ENCODE results near the gene MS4A7.
"Not testable (repeated sequence)": the region's sequence is repeated elsewhere in the genome, so short reads cannot be mapped to it uniquely, and the experiment has no call there.

The MS4A7 gene

DNA sequence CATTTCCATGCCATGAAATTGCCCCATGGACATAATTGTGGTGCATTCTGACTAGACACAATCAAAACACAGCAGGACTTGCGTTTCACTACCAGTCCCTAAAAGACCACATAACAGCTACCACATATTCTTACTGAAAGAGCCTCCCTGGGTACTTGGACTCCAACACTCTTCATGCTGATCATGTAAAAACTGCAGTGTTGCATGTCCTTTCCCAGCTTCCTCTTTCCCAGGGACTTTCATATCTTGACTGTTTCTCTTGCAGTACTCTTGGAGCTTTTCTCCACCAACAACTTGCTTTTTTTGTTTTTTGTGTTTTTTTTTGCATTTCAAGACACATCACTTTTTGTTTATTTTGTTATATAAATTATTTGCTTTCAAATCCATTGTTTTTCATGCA lies 28.3 kb upstream of the MS4A7 start:
- H3K9ac ChIP-seq (ENCODE audit: low read depth, low read length): no peak overlapping the region
- no peak overlapping the region for H3K27ac ChIP-seq (ENCODE audit: low read depth, low read length)
- no peaks in the 10 kb centered on the region for H3K36me3 ChIP-seq (ENCODE audit: insufficient read depth, low read length)
- H3K9me3 ChIP-seq (ENCODE audit: insufficient read depth, low read depth, low read length): peaks cover 13% of the 10 kb centered on the region
- H3K4me1 ChIP-seq (ENCODE audit: insufficient read depth, low read length): no peaks in the 10 kb centered on the region
- no peaks in the 10 kb centered on the region for H3K27me3 ChIP-seq (ENCODE audit: insufficient read depth, low read length)
- no peak overlapping the region for H3K4me3 ChIP-seq (ENCODE audit: low read length)
- 93% methylated on average over 1 of the region's 1 CpG for WGBS

GRCh38 chr11:60357771-60358170 lies 20.6 kb upstream of the MS4A7 start:
- Histone ChIP-seq H3K4me3 (ENCODE audit: low read length) (no peak overlapping the region), H3K9ac (ENCODE audit: low read depth, low read length) (no peak overlapping the region), H3K9me3 (ENCODE audit: insufficient read depth, low read depth, low read length) (peaks cover 44% of the 10 kb centered on the region), H3K27me3 (ENCODE audit: insufficient read depth, low read length) (no peaks in the 10 kb centered on the region), H3K4me1 (ENCODE audit: insufficient read depth, low read length) (no peaks in the 10 kb centered on the region), H3K36me3 (ENCODE audit: insufficient read depth, low read length) (no peaks in the 10 kb centered on the region), H3K27ac (ENCODE audit: low read depth, low read length) (no peak overlapping the region)
- 92% methylated on average over 2 of the region's 2 CpGs for WGBS

DNA sequence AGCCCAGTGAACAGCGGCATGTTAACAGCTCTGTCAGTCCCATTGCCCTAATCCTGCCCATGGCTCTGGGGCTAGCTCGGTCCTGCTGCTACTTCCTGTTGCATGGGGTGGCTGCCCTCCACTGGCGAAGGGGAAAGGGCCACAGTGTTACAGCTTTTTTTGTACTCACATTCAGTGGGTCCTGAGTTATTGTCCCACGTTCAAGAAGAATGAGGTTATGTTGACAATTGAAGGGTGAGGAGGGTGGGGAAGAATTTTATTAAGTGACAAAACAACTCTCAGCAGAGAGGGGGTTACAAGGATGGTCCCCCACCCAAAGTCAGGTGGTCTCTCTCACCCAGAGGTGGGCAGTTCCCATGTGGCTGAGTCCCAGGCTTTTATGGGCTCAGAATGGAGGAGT lies 17.7 kb upstream of the MS4A7 start:
- Histone ChIP-seq H3K9ac (ENCODE audit: low read depth, low read length) (no peak overlapping the region), H3K27me3 (ENCODE audit: insufficient read depth, low read length) (no peaks in the 10 kb centered on the region), H3K9me3 (ENCODE audit: insufficient read depth, low read depth, low read length) (peaks cover 32% of the 10 kb centered on the region), H3K4me1 (ENCODE audit: insufficient read depth, low read length) (peaks cover 10% of the 10 kb centered on the region), H3K36me3 (ENCODE audit: insufficient read depth, low read length) (no peaks in the 10 kb centered on the region), H3K27ac (ENCODE audit: low read depth, low read length) (no peak overlapping the region), H3K4me3 (ENCODE audit: low read length) (peak overlapping the region; percentile 16; the same call in 1 of the 2 replicates)
- 93% methylated on average over 4 of the region's 4 CpGs for WGBS

- Histone ChIP-seq H3K9ac (ENCODE audit: low read depth, low read length) (no peak overlapping the region), H3K36me3 (ENCODE audit: insufficient read depth, low read length) (no peaks in the 10 kb centered on the region), H3K4me3 (ENCODE audit: low read length) (no peak overlapping the region), H3K9me3 (ENCODE audit: insufficient read depth, low read depth, low read length) (peaks cover 28% of the 10 kb centered on the region), H3K27me3 (ENCODE audit: insufficient read depth, low read length) (no peaks in the 10 kb centered on the region), H3K27ac (ENCODE audit: low read depth, low read length) (no peak overlapping the region), H3K4me1 (ENCODE audit: insufficient read depth, low read length) (peaks cover 13% of the 10 kb centered on the region)
- 94% methylated on average over 1 of the region's 1 CpG for WGBS
Measured at GRCh38 chr11:60362241-60362640, 16.1 kb upstream of the MS4A7 start.

- Histone ChIP-seq H3K27me3 (ENCODE audit: insufficient read depth, low read length) (no peaks in the 10 kb centered on the region), H3K4me3 (ENCODE audit: low read length) (peak overlapping the region; percentile 18; the same call in 1 of the 2 replicates), H3K9ac (ENCODE audit: low read depth, low read length) (0 out of 2 replicates have a peak overlapping the region, but pooled peaks have one; percentile 29), H3K9me3 (ENCODE audit: insufficient read depth, low read depth, low read length) (peaks cover 25% of the 10 kb centered on the region), H3K4me1 (ENCODE audit: insufficient read depth, low read length) (peaks cover 16% of the 10 kb centered on the region), H3K36me3 (ENCODE audit: insufficient read depth, low read length) (no peaks in the 10 kb centered on the region), H3K27ac (ENCODE audit: low read depth, low read length) (peak overlapping the region; percentile 67; the same call in 1 of the 2 replicates)
- 31% methylated on average over 7 of the region's 7 CpGs for WGBS
Measured at GRCh38 chr11:60363542-60364470, 14.5 kb upstream of the MS4A7 start.

DNA sequence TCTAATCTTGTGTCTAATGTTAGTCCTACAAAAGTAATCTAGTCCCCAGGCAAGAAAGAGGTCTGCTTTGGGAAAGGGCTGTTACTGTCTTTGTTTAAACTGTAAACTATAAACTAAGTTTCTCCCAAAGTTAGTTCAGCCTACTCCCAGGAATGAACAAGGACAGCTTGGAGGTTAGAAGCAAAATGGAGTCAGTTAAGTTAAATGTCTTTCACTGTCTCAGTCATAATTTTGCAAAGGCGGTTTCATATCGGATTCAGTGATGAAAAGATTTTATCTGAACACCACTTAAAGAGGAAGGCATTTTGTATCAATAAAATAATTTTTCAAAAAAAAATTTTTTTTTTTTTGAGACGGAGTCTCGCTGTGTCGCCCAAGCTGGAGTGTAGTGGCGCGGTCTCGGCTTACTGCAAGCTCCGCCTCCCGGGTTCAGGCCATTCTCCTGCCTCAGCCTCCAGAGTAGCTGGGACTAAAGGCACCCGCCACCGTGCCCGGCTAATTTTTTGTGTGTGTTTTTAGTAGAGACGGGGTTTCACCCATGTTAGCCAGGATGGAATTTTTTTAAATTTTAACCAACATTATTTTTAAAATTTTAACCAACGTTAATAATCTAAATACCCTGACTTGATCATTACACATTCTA lies 11.9 kb upstream of the MS4A7 start:
- 96% methylated on average over 9 of the region's 15 CpGs for WGBS
- not testable (repeated sequence) for H3K9me3 ChIP-seq (ENCODE audit: insufficient read depth, low read depth, low read length); H3K36me3 ChIP-seq (ENCODE audit: insufficient read depth, low read length); H3K4me3 ChIP-seq (ENCODE audit: low read length); H3K9ac ChIP-seq (ENCODE audit: low read depth, low read length); H3K27ac ChIP-seq (ENCODE audit: low read depth, low read length); H3K27me3 ChIP-seq (ENCODE audit: insufficient read depth, low read length)
- H3K4me1 ChIP-seq (ENCODE audit: insufficient read depth, low read length): peaks cover 16% of the 10 kb centered on the region

DNA sequence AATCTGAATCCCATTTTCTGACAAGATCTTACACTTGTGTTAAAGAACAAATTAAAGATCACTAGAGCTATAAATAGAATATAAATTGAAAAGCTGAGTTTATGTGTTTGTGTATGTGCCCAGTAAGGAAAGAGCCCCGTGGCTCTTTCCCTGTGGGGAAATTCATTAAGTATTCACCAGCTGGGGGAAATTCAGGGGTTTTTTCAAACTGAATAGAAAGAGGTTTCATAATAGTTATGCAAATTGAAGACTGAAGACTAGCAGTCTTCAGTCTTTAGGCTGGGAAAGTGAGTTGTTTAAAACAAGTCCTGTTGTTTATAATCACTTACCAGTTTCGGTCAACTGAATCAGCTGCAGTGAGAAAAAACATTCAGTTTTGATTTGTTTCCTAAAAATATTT lies 11.3 kb upstream of the MS4A7 start:
- H3K27me3 ChIP-seq (ENCODE audit: insufficient read depth, low read length): no peaks in the 10 kb centered on the region
- H3K9ac ChIP-seq (ENCODE audit: low read depth, low read length): no peak overlapping the region
- H3K4me3 ChIP-seq (ENCODE audit: low read length): no peak overlapping the region
- H3K27ac ChIP-seq (ENCODE audit: low read depth, low read length): peak overlapping the region; percentile 60; the same call in 1 of the 2 replicates
- peaks cover 16% of the 10 kb centered on the region for H3K4me1 ChIP-seq (ENCODE audit: insufficient read depth, low read length)
- H3K36me3 ChIP-seq (ENCODE audit: insufficient read depth, low read length): no peaks in the 10 kb centered on the region
- WGBS: 66% methylated on average over 2 of the region's 2 CpGs
- H3K9me3 ChIP-seq (ENCODE audit: insufficient read depth, low read depth, low read length): no peaks in the 10 kb centered on the region

DNA sequence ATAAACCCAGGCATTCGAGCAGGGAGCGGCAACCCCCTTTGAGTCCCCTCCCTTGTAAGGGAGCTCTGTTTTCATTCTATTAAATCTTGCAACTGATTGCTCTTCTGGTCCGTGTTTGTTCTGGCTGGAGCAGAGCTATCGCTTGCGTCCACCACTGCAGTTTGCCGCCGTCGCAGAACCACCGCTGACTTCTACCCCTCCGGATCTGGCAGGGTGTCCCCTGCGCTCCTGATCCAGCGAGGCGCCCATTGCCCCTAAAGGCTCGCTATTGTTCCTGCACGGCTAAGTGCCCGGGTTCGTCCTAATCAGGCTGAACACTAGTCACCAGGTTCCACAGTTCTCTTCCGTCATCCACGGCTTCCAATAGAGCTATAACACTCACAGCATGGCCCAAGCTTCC lies 10.4 kb upstream of the MS4A7 start:
- 96% methylated on average over 19 of the region's 19 CpGs for WGBS
- Histone ChIP-seq H3K9ac (ENCODE audit: low read depth, low read length) (no peak overlapping the region), H3K9me3 (ENCODE audit: insufficient read depth, low read depth, low read length) (no peaks in the 10 kb centered on the region), H3K36me3 (ENCODE audit: insufficient read depth, low read length) (no peaks in the 10 kb centered on the region), H3K4me1 (ENCODE audit: insufficient read depth, low read length) (peaks cover 16% of the 10 kb centered on the region), H3K4me3 (ENCODE audit: low read length) (no peak overlapping the region), H3K27me3 (ENCODE audit: insufficient read depth, low read length) (no peaks in the 10 kb centered on the region), H3K27ac (ENCODE audit: low read depth, low read length) (no peak overlapping the region)

DNA sequence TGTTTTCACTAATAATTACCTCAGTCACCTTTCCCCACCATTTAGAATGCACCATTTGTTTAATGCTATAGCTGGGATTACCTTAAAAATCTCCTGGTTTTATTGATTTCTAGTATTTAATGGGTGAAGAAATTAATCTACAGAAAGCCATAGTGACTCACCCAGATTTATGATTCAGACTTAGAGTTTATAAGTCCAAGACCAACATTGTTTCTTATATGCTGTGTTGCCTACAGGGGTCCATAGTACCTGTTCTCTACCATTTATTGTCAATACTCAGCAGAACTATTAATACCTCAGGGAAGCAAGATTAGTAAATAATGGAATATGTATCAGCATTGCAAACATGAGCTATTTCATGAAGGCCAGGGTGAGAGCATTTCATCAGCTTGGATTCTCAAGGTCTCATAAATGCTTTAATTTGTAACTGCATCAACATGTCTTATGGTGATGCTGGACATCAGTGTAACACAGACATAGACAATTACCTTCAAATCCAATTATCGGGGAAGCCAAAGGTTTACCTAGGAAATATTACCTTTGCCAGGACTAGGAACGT lies 8.0 kb upstream of the MS4A7 start:
- Histone ChIP-seq H3K27ac (ENCODE audit: low read depth, low read length) (no peak overlapping the region), H3K9ac (ENCODE audit: low read depth, low read length) (no peak overlapping the region), H3K4me3 (ENCODE audit: low read length) (no peak overlapping the region), H3K9me3 (ENCODE audit: insufficient read depth, low read depth, low read length) (no peaks in the 10 kb centered on the region), H3K4me1 (ENCODE audit: insufficient read depth, low read length) (peaks cover 6% of the 10 kb centered on the region; the same call in 1 of the 2 replicates), H3K27me3 (ENCODE audit: insufficient read depth, low read length) (no peaks in the 10 kb centered on the region), H3K36me3 (ENCODE audit: insufficient read depth, low read length) (no peaks in the 10 kb centered on the region)
- WGBS: 100% methylated on average over 2 of the region's 2 CpGs

GRCh38 chr11:60370811-60371298 lies 7.5 kb upstream of the MS4A7 start:
- Histone ChIP-seq H3K9ac (ENCODE audit: low read depth, low read length) (no peak overlapping the region), H3K27ac (ENCODE audit: low read depth, low read length) (no peak overlapping the region), H3K4me3 (ENCODE audit: low read length) (no peak overlapping the region), H3K27me3 (ENCODE audit: insufficient read depth, low read length) (no peaks in the 10 kb centered on the region), H3K36me3 (ENCODE audit: insufficient read depth, low read length) (no peaks in the 10 kb centered on the region), H3K4me1 (ENCODE audit: insufficient read depth, low read length) (peaks cover 6% of the 10 kb centered on the region; the same call in 1 of the 2 replicates), H3K9me3 (ENCODE audit: insufficient read depth, low read depth, low read length) (no peaks in the 10 kb centered on the region)
- WGBS: 95% methylated on average over 5 of the region's 5 CpGs

- Histone ChIP-seq H3K36me3 (ENCODE audit: insufficient read depth, low read length) (no peaks in the 10 kb centered on the region), H3K27me3 (ENCODE audit: insufficient read depth, low read length) (no peaks in the 10 kb centered on the region), H3K4me1 (ENCODE audit: insufficient read depth, low read length) (peaks cover 6% of the 10 kb centered on the region; the same call in 1 of the 2 replicates), H3K4me3 (ENCODE audit: low read length) (no peak overlapping the region), H3K27ac (ENCODE audit: low read depth, low read length) (no peak overlapping the region), H3K9ac (ENCODE audit: low read depth, low read length) (no peak overlapping the region), H3K9me3 (ENCODE audit: insufficient read depth, low read depth, low read length) (no peaks in the 10 kb centered on the region)
- 91% methylated on average over 3 of the region's 3 CpGs for WGBS
Measured at GRCh38 chr11:60371386-60371785, 6.9 kb upstream of the MS4A7 start.
